Measurements from ENCODE around the gene CAPN2.
A peak's percentile ranks its signal among the peaks of the same experiment; 100 is the strongest.

CAPN2 gene

GRCh38 chr1:223742856-223743517, 30.6 kb downstream of the CAPN2 start:
- H3K4me3 Mint-ChIP-seq: no peak overlapping the region
- no peak for TF ChIP-seq CTCF (IDR thresholded peaks at IDR 0.05; ENCODE audit: unreplicated experiment in 3 of 3)
- H3K9me3 Mint-ChIP-seq: no peaks in the 10 kb centered on the region
- peak overlapping the region in 1 of 3 experiments; percentile 54 for H3K27ac Mint-ChIP-seq
- H3K4me1 Mint-ChIP-seq: peaks cover 36% of the 10 kb centered on the region
- H3K27me3 Mint-ChIP-seq (ENCODE audit: low read depth): peaks cover 8% of the 10 kb centered on the region
- H3K36me3 Mint-ChIP-seq (ENCODE audit: low read depth): peaks cover 46% of the 10 kb centered on the region

GRCh38 chr1:223745731-223746130, 33.4 kb downstream of the CAPN2 start:
- Mint-ChIP-seq H3K36me3 (ENCODE audit: low read depth) (peaks cover 46% of the 10 kb centered on the region), H3K27me3 (ENCODE audit: low read depth) (peaks cover 5% of the 10 kb centered on the region), H3K4me3 (no peak overlapping the region), H3K9me3 (no peaks in the 10 kb centered on the region), H3K4me1 (peaks cover 17% of the 10 kb centered on the region), H3K27ac (no peak overlapping the region)
- no peak for TF ChIP-seq CTCF (IDR thresholded peaks at IDR 0.05; ENCODE audit: unreplicated experiment in 3 of 3)

GRCh38 chr1:223747838-223748335, 35.5 kb downstream of the CAPN2 start:
- H3K36me3 Mint-ChIP-seq (ENCODE audit: low read depth): peaks cover 54% of the 10 kb centered on the region
- peaks cover 16% of the 10 kb centered on the region for H3K4me1 Mint-ChIP-seq
- H3K9me3 Mint-ChIP-seq: no peaks in the 10 kb centered on the region
- peaks cover 5% of the 10 kb centered on the region for H3K27me3 Mint-ChIP-seq (ENCODE audit: low read depth)
- no peak for TF ChIP-seq CTCF (IDR thresholded peaks at IDR 0.05; ENCODE audit: unreplicated experiment in 3 of 3)
- H3K4me3 Mint-ChIP-seq: peak overlapping the region in 2 of 3 experiments; percentile 89 to 91
- H3K27ac Mint-ChIP-seq: no peak overlapping the region

GRCh38 chr1:223748405-223748772, 36.0 kb downstream of the CAPN2 start:
- H3K36me3 Mint-ChIP-seq (ENCODE audit: low read depth): peaks cover 55% of the 10 kb centered on the region
- H3K4me1 Mint-ChIP-seq: peaks cover 11% of the 10 kb centered on the region
- H3K4me3 Mint-ChIP-seq: peak overlapping the region; percentile 88 to 91 (median 89)
- peaks cover 5% of the 10 kb centered on the region for H3K27me3 Mint-ChIP-seq (ENCODE audit: low read depth)
- H3K9me3 Mint-ChIP-seq: no peaks in the 10 kb centered on the region
- TF ChIP-seq CTCF (IDR thresholded peaks at IDR 0.05; ENCODE audit: unreplicated experiment in 3 of 3): no peak
- H3K27ac Mint-ChIP-seq: peak overlapping the region; percentile 40 to 83 (median 61)

GRCh38 chr1:223748773-223749733, 36.7 kb downstream of the CAPN2 start:
- TF ChIP-seq CTCF (IDR thresholded peaks at IDR 0.05; ENCODE audit: unreplicated experiment in 3 of 3): peak; percentile 97 to 99 (median 98)
- Mint-ChIP-seq H3K9me3 (no peaks in the 10 kb centered on the region), H3K36me3 (ENCODE audit: low read depth) (peaks cover 56% of the 10 kb centered on the region), H3K27ac (peak overlapping the region; percentile 40 to 83 (median 61)), H3K27me3 (ENCODE audit: low read depth) (peaks cover 5% of the 10 kb centered on the region), H3K4me1 (peaks cover 11% of the 10 kb centered on the region), H3K4me3 (peak overlapping the region; percentile 88 to 91 (median 89))
